GM06990 (cell line): Measurements from ENCODE around the gene TMEM135.

ENCODE experiments used
- DNase-seq: peaks from one replicate; pipeline ENCODE4 v3.0.0-alpha.2; 2011; ENCODE audit not compliant: insufficient read length; ENCODE audit errors: extremely low read depth
- H3K27me3 ChIP-seq: replicated peaks from 2 replicates; pipeline ENCODE4 v1.6.0; 2011; ENCODE audit warnings: low read length; ENCODE audit not compliant: control insufficient read depth, insufficient read depth
- H3K36me3 ChIP-seq: 2 replicates; pipeline ENCODE4 v1.5.1; 2011; ENCODE audit warnings: low read length; ENCODE audit not compliant: control insufficient read depth, insufficient read depth
- H3K4me3 ChIP-seq: replicated peaks from 2 replicates; pipeline ENCODE4 v1.5.1; 2011; ENCODE audit warnings: low read depth, mild to moderate bottlenecking, control low read depth, low read length
- TF ChIP-seq, protein P1 (sequence below): IDR thresholded peaks from 2 replicates; pipeline ENCODE4 v1.5.1; 2011; ENCODE audit warnings: low read length, control low read depth, mild to moderate bottlenecking, inconsistent platforms; ENCODE audit not compliant: insufficient read depth, poor library complexity, severe bottlenecking

The TMEM135 gene

DNA sequence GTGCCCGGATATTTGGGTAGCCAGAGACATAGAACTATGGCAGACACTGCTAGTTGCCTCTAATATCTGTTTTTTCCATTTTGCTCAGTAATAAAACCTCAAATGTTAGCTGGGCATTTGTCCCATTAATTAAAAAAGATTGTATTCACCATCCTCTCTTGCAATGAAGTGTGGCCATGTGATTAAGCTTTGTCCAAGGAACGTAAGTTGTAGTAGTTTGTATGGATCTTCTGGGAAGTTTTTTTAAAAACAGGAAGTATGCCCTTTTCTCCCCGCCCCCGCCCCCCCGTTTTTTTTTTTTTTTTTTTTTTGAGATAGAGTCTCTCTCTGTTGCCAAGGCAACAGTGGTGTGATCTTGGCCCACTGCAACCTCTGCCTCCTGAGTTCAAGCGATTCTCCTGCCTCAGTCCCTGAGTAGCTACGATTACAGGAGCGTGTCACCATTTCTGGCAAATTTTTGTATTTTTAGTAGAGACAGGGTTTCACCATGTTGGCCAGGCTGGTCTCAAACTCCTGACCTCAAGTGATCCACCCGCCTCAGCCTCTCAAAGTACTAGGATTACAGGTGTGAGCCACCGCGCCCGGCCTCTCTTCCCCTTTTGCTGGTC is 1.7 kb upstream of the TMEM135 start:
- Histone ChIP-seq H3K27me3 (no peaks in the 10 kb centered on the region), H3K36me3 (no peaks in the 10 kb centered on the region), H3K4me3 (no peak overlapping the region)
- TF ChIP-seq, protein P1, sequence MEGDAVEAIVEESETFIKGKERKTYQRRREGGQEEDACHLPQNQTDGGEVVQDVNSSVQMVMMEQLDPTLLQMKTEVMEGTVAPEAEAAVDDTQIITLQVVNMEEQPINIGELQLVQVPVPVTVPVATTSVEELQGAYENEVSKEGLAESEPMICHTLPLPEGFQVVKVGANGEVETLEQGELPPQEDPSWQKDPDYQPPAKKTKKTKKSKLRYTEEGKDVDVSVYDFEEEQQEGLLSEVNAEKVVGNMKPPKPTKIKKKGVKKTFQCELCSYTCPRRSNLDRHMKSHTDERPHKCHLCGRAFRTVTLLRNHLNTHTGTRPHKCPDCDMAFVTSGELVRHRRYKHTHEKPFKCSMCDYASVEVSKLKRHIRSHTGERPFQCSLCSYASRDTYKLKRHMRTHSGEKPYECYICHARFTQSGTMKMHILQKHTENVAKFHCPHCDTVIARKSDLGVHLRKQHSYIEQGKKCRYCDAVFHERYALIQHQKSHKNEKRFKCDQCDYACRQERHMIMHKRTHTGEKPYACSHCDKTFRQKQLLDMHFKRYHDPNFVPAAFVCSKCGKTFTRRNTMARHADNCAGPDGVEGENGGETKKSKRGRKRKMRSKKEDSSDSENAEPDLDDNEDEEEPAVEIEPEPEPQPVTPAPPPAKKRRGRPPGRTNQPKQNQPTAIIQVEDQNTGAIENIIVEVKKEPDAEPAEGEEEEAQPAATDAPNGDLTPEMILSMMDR: no peak
- DNase-seq: no peak

DNA sequence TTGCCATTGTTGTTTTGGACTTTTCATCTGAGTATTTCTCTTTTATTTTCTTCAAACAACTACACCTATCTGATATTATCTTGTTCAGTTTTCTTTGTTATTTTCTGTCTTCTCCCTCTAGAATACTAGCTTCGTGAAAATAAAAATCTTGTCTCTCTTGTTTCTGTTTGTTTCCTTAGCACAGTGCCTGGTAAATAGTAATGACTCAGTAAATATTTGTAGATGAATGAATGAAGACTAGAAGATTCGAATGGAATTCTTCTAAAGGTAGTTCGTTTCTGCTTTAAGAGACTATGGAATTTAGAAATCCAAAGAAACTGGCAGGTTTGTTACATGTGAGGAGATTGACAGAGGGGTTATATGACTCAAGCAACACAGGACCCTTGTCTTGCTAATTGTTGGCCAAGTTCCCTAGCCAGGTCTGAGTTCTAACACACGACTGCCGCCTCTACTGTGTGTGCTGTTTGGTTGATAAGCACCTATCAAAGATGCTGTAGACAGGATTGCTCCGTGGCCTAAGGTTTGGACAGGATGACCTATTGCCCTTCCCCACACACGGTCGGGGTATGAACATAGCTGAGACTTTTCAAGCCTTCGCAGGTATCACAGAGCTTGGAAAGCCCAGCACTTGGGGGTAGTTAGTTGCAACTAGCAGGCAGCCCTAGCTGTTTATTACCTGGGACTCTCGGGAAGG is 831 bp upstream of the TMEM135 start:
- Histone ChIP-seq H3K36me3 (no peaks in the 10 kb centered on the region), H3K27me3 (no peaks in the 10 kb centered on the region), H3K4me3 (peak overlapping the region; percentile 98)
- TF ChIP-seq, protein P1: no peak
- no peak for DNase-seq

DNA sequence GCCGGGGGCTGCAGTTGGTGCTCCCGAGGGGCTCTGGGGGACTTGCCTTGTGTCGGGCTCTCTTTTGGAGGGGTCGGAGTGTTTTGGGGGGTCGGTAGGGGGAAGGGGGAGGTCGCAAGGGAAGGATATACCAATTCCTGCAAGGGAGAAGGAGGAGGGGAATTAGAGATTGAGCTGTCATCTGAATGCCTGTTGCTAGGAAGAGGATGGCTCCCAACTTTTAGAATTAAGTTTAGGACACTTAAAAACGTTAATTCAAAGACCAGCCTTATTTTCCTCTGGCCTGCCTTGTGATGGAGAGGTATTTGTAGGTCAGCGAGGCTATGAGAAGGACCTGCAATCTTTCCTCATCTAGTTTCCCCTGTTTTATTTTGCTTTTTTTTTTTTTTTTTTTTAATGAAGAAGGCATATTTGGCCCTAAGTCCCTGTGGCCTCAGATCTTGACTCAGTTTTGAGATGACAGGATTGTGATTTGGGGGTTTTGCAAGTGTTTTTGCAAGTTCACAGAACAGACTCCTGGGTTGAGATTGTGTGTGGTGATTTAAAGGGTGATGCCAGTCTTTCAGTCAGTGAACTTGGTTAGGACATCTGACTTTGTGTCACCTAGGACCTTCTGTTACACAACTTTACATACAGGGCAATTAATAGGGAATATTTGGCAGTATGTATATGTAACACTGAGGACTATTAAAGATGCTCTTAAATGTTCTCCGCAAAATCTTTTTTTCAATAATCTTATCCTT is 672 bp downstream of the TMEM135 start:
- Histone ChIP-seq H3K4me3 (peak overlapping the region; percentile 98), H3K27me3 (no peaks in the 10 kb centered on the region), H3K36me3 (no peaks in the 10 kb centered on the region)
- TF ChIP-seq, protein P1: no peak
- DNase-seq: no peak

DNA sequence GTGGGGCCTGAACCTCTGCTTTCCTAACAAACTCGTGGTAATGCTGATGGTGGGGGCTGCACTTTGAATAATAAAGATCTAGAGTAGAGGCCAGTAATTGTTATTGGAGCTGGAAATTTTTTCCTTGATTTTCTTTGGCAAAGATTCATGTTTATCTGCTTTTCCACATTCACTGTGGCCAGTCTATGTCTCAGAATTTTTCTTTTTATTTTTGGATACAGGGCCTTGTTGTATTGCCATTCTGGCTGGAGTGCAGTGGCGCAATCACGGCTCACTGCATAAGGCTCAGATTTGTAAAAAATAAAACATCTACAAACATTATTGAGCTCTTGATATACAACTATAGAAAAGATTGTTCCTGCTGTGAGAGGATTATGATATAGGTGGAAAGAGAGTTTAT is 1.6 kb downstream of the TMEM135 start:
- DNase-seq: no peak
- no peaks in the 10 kb centered on the region for H3K27me3 ChIP-seq
- H3K4me3 ChIP-seq: no peak overlapping the region
- no peaks in the 10 kb centered on the region for H3K36me3 ChIP-seq
- TF ChIP-seq, protein P1: no peak

DNA sequence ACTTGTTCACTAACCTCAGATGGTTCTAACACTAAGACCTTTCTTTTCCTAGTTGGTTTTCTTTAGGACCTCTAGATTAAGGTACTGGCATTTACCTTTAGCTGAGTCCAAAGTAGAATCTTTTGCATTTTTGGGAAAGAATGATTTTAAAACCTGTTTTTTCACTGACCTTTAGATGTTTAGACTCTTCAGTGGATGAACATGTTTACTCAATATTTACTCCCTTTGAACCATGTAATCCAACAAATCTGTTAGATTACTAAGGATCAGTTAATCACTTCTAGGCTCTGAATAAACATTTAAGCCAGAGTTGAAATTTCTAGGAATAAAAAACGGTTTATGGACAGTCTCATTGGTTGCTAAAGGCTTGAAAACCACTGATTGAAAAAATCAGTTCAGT is 6.2 kb downstream of the TMEM135 start:
- TF ChIP-seq, protein P1: no peak
- no peaks in the 10 kb centered on the region for H3K36me3 ChIP-seq
- no peak for DNase-seq
- H3K27me3 ChIP-seq: no peaks in the 10 kb centered on the region
- no peak overlapping the region for H3K4me3 ChIP-seq
